ENCODE results near the gene CYSLTR2.

DNA sequence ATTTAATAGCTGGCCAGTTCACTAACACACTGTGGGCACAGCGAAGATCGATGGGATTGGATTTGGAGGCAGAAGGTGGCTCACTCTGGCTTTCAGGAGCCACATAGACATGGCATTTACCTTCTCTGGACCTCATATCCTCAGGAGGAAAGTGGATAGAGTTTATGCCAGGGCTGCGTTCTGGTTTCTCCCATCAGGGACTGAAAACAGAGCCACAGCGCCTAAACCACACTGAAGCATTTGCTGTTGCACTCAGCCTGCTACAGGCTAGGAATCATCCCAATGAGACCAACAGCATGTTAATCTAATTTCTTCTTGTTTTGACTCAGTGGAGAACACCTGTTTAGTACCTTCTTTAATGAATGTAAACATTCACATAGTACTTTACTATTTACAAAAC, 1.6 kb downstream of the CYSLTR2 start:
- TF ChIP-seq, protein P1, sequence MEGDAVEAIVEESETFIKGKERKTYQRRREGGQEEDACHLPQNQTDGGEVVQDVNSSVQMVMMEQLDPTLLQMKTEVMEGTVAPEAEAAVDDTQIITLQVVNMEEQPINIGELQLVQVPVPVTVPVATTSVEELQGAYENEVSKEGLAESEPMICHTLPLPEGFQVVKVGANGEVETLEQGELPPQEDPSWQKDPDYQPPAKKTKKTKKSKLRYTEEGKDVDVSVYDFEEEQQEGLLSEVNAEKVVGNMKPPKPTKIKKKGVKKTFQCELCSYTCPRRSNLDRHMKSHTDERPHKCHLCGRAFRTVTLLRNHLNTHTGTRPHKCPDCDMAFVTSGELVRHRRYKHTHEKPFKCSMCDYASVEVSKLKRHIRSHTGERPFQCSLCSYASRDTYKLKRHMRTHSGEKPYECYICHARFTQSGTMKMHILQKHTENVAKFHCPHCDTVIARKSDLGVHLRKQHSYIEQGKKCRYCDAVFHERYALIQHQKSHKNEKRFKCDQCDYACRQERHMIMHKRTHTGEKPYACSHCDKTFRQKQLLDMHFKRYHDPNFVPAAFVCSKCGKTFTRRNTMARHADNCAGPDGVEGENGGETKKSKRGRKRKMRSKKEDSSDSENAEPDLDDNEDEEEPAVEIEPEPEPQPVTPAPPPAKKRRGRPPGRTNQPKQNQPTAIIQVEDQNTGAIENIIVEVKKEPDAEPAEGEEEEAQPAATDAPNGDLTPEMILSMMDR (conservative IDR thresholded peaks at IDR 0.05; ENCODE audit: low read length), result no peak
- no peak for TF ChIP-seq EZH2phosphoT487 (IDR thresholded peaks at IDR 0.05; ENCODE audit: borderline replicate concordance, low read depth, low read length)
